ENCODE results near the gene ASTE1.

The ASTE1 gene

DNA sequence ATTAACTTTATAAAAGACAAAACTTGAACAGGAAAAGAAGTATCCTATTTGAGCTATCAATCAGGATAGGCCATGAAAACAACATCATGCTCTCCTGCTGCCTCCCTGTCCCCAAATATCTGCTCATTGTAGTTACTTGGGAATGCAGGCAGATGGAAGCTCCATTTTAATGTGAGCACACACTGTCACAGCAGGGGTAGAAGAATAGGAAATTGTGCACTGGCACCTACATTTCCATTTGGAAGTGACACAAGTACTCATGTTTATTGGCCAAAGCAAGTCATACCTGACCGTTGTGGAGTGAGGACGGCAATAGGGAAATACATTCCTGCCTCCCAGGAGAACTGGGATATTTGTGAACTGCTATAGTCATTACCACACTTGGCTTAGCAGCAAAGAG is 52.4 kb downstream of the ASTE1 start:
- TF ChIP-seq ZBTB7A (IDR thresholded peaks at IDR 0.05; ENCODE audit: low read depth) (no peak), EP300 (IDR thresholded peaks at IDR 0.05; ENCODE audit: borderline replicate concordance) (no peak), RAD21 (IDR thresholded peaks at IDR 0.05; ENCODE audit: low read depth) (no peak), CREB1 (IDR thresholded peaks at IDR 0.05; ENCODE audit: low read depth) (no peak), YY1 (IDR thresholded peaks at IDR 0.05; ENCODE audit: low read depth) (no peak), TCF12 (IDR thresholded peaks at IDR 0.05; ENCODE audit: low read depth) (no peak), NFIC (IDR thresholded peaks at IDR 0.05) (no peak), TAF1 (IDR thresholded peaks at IDR 0.05; ENCODE audit: low read depth) (no peak), FOXM1 (IDR thresholded peaks at IDR 0.05; ENCODE audit: borderline replicate concordance, low read depth) (no peak), CEBPB (IDR thresholded peaks at IDR 0.05) (no peak), EGR1 (IDR thresholded peaks at IDR 0.05) (no peak), TEAD4 (IDR thresholded peaks at IDR 0.05) (no peak)
- TF ChIP-seq, protein P1, sequence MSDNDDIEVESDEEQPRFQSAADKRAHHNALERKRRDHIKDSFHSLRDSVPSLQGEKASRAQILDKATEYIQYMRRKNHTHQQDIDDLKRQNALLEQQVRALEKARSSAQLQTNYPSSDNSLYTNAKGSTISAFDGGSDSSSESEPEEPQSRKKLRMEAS (IDR thresholded peaks at IDR 0.05), result no peak
- TF ChIP-seq, protein P2, sequence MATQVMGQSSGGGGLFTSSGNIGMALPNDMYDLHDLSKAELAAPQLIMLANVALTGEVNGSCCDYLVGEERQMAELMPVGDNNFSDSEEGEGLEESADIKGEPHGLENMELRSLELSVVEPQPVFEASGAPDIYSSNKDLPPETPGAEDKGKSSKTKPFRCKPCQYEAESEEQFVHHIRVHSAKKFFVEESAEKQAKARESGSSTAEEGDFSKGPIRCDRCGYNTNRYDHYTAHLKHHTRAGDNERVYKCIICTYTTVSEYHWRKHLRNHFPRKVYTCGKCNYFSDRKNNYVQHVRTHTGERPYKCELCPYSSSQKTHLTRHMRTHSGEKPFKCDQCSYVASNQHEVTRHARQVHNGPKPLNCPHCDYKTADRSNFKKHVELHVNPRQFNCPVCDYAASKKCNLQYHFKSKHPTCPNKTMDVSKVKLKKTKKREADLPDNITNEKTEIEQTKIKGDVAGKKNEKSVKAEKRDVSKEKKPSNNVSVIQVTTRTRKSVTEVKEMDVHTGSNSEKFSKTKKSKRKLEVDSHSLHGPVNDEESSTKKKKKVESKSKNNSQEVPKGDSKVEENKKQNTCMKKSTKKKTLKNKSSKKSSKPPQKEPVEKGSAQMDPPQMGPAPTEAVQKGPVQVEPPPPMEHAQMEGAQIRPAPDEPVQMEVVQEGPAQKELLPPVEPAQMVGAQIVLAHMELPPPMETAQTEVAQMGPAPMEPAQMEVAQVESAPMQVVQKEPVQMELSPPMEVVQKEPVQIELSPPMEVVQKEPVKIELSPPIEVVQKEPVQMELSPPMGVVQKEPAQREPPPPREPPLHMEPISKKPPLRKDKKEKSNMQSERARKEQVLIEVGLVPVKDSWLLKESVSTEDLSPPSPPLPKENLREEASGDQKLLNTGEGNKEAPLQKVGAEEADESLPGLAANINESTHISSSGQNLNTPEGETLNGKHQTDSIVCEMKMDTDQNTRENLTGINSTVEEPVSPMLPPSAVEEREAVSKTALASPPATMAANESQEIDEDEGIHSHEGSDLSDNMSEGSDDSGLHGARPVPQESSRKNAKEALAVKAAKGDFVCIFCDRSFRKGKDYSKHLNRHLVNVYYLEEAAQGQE (IDR thresholded peaks at IDR 0.05; ENCODE audit: low read depth), result no peak
- TF ChIP-seq, protein P3, sequence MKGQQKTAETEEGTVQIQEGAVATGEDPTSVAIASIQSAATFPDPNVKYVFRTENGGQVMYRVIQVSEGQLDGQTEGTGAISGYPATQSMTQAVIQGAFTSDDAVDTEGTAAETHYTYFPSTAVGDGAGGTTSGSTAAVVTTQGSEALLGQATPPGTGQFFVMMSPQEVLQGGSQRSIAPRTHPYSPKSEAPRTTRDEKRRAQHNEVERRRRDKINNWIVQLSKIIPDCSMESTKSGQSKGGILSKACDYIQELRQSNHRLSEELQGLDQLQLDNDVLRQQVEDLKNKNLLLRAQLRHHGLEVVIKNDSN (IDR thresholded peaks at IDR 0.05), result no peak

DNA sequence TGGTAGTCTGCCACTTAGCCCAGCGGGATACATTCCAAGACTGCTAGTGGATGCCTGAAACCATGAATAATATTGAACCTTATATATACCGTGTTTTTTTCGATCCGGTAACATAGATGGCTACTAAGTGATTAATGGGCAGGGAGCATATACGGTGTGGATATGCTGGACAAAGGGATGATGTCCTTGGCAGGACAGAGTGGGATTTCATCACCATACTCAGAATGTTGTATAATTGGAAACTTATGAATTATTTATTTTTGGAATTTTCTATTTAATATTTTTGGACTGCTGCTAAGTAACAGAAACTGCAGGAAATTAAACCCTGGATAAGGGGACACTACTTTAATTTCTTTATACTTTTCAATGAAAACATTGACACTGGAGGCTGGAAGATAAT is 53.2 kb downstream of the ASTE1 start:
- TF ChIP-seq, protein P2 (IDR thresholded peaks at IDR 0.05; ENCODE audit: low read depth), result no peak
- no peak for TF ChIP-seq TCF12 (IDR thresholded peaks at IDR 0.05; ENCODE audit: low read depth)
- no peak for TF ChIP-seq CEBPB (IDR thresholded peaks at IDR 0.05)
- TF ChIP-seq CREB1 (IDR thresholded peaks at IDR 0.05; ENCODE audit: low read depth), result no peak
- TF ChIP-seq FOXM1 (IDR thresholded peaks at IDR 0.05; ENCODE audit: borderline replicate concordance, low read depth), result no peak
- no peak for TF ChIP-seq TEAD4 (IDR thresholded peaks at IDR 0.05)
- TF ChIP-seq TAF1 (IDR thresholded peaks at IDR 0.05; ENCODE audit: low read depth), result no peak
- TF ChIP-seq, protein P3 (IDR thresholded peaks at IDR 0.05), result no peak
- TF ChIP-seq, protein P1 (IDR thresholded peaks at IDR 0.05), result no peak
- TF ChIP-seq EGR1 (IDR thresholded peaks at IDR 0.05), result no peak
- no peak for TF ChIP-seq NFIC (IDR thresholded peaks at IDR 0.05)
- TF ChIP-seq EP300 (IDR thresholded peaks at IDR 0.05; ENCODE audit: borderline replicate concordance), result no peak

DNA sequence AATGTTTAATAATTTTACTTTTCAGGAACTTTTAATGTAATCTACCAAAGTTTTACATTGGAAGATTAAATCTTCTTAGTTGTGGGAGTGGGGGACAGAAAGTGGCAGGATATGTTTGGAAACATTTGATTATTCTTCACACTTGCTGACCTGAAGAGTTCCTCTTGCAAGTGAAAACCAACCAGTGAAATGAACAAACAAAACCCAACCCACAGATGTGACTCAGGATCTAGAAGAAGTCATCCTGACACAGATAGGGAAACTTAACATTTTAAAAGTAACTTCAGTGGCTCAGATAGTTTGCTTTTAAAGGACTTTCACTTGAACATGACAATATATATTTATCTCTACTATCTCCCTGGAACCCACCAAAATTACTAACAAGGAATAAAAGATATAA is 55.4 kb downstream of the ASTE1 start:
- TF ChIP-seq YY1 (IDR thresholded peaks at IDR 0.05; ENCODE audit: low read depth), result no peak
- TF ChIP-seq TCF12 (IDR thresholded peaks at IDR 0.05; ENCODE audit: low read depth), result no peak
- no peak for TF ChIP-seq NFIC (IDR thresholded peaks at IDR 0.05)
- no peak for TF ChIP-seq ZBTB7A (IDR thresholded peaks at IDR 0.05; ENCODE audit: low read depth)
- TF ChIP-seq, protein P1 (IDR thresholded peaks at IDR 0.05), result no peak
- no peak for TF ChIP-seq EP300 (IDR thresholded peaks at IDR 0.05; ENCODE audit: borderline replicate concordance)
- TF ChIP-seq TEAD4 (IDR thresholded peaks at IDR 0.05), result no peak
- TF ChIP-seq RAD21 (IDR thresholded peaks at IDR 0.05; ENCODE audit: low read depth), result no peak
- TF ChIP-seq CREB1 (IDR thresholded peaks at IDR 0.05; ENCODE audit: low read depth), result no peak
- TF ChIP-seq EGR1 (IDR thresholded peaks at IDR 0.05), result no peak
- TF ChIP-seq, protein P2 (IDR thresholded peaks at IDR 0.05; ENCODE audit: low read depth), result no peak

DNA sequence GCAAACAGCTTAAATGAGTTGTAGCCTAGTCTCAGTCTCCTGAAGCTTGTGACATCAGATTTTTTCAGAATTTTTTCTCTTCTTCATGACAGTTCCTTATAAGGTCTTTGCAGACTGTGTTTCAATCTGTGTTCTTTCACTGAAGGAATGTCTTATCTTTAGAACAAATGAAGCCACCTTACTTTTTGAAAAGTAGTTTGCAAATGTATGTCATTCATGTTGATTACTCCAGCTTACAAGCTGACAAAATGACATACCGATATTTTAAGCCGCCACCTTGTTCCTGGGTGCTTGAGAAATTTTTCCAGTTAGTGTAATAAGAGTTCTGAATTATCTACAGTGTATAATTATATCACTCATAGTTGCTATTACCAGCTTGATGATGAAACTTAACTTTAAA is 57.0 kb downstream of the ASTE1 start:
- no peak for TF ChIP-seq FOXM1 (IDR thresholded peaks at IDR 0.05; ENCODE audit: borderline replicate concordance, low read depth)
- no peak for TF ChIP-seq ZBTB7A (IDR thresholded peaks at IDR 0.05; ENCODE audit: low read depth)
- TF ChIP-seq YY1 (IDR thresholded peaks at IDR 0.05; ENCODE audit: low read depth), result no peak
- TF ChIP-seq CREB1 (IDR thresholded peaks at IDR 0.05; ENCODE audit: low read depth), result no peak
- TF ChIP-seq EP300 (IDR thresholded peaks at IDR 0.05; ENCODE audit: borderline replicate concordance), result no peak
- no peak for TF ChIP-seq NFIC (IDR thresholded peaks at IDR 0.05)
- no peak for TF ChIP-seq TAF1 (IDR thresholded peaks at IDR 0.05; ENCODE audit: low read depth)
- TF ChIP-seq, protein P2 (IDR thresholded peaks at IDR 0.05; ENCODE audit: low read depth), result no peak
- TF ChIP-seq CEBPB (IDR thresholded peaks at IDR 0.05), result no peak
- TF ChIP-seq, protein P3 (IDR thresholded peaks at IDR 0.05), result no peak
- no peak for TF ChIP-seq TEAD4 (IDR thresholded peaks at IDR 0.05)
- no peak for TF ChIP-seq EGR1 (IDR thresholded peaks at IDR 0.05)
- TF ChIP-seq, protein P1 (IDR thresholded peaks at IDR 0.05), result no peak
- TF ChIP-seq TCF12 (IDR thresholded peaks at IDR 0.05; ENCODE audit: low read depth), result no peak
- no peak for TF ChIP-seq RAD21 (IDR thresholded peaks at IDR 0.05; ENCODE audit: low read depth)

All from Ishikawa (cell line).